ENCODE data around the gene CLPSL2. TPM values are rescaled to one million over a fixed set of nuclear protein-coding genes. Genes with fewer than 3 reads are reported as not detected.

The CLPSL2 gene
- total and polyA plus RNA-seq, 10 of the 15 experiments (the other 5 are each of a cell fraction or from before 2014, with no cell fraction given) = 0.32 to 1.3 TPM; not detected in 8

DNA sequence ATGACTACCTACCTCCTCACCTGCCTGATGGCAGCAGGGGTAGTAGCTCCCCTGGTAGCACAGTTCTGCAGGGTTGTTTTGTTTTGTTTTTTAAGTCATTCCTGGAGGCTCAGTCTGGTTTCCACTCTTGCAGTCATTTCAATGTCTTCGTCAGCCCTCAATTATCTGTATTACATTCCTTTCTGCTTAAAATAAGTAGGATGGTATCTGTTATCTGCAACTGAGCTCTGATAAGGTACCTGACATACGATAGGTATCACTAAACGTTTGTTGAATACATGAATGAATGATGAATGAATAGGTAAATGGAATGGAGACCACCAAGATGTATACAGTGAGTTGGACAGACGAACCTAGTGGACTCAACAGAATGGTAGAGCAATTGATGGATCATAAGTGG is 7.2 kb upstream of the CLPSL2 start (continued):
- TF ChIP-seq, protein P1, sequence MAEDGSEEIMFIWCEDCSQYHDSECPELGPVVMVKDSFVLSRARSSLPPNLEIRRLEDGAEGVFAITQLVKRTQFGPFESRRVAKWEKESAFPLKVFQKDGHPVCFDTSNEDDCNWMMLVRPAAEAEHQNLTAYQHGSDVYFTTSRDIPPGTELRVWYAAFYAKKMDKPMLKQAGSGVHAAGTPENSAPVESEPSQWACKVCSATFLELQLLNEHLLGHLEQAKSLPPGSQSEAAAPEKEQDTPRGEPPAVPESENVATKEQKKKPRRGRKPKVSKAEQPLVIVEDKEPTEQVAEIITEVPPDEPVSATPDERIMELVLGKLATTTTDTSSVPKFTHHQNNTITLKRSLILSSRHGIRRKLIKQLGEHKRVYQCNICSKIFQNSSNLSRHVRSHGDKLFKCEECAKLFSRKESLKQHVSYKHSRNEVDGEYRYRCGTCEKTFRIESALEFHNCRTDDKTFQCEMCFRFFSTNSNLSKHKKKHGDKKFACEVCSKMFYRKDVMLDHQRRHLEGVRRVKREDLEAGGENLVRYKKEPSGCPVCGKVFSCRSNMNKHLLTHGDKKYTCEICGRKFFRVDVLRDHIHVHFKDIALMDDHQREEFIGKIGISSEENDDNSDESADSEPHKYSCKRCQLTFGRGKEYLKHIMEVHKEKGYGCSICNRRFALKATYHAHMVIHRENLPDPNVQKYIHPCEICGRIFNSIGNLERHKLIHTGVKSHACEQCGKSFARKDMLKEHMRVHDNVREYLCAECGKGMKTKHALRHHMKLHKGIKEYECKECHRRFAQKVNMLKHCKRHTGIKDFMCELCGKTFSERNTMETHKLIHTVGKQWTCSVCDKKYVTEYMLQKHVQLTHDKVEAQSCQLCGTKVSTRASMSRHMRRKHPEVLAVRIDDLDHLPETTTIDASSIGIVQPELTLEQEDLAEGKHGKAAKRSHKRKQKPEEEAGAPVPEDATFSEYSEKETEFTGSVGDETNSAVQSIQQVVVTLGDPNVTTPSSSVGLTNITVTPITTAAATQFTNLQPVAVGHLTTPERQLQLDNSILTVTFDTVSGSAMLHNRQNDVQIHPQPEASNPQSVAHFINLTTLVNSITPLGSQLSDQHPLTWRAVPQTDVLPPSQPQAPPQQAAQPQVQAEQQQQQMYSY (CRISPR knock-in tag; IDR thresholded peaks at IDR 0.05) = no peak
- TF ChIP-seq MYB (IDR thresholded peaks at IDR 0.05; ENCODE audit: borderline replicate concordance, low read depth, low read length) (no peak), REST (IDR thresholded peaks at IDR 0.05; ENCODE audit: low read depth, low read length) (no peak), SP1 (IDR thresholded peaks at IDR 0.05; ENCODE audit: low read depth, low read length) (no peak), ZNF274 (IDR thresholded peaks at IDR 0.05; ENCODE audit: insufficient read depth, insufficient read length) (no peak), RFX5 (IDR thresholded peaks at IDR 0.05; ENCODE audit: low read depth, low read length) (no peak)
- TF ChIP-seq, protein P2, sequence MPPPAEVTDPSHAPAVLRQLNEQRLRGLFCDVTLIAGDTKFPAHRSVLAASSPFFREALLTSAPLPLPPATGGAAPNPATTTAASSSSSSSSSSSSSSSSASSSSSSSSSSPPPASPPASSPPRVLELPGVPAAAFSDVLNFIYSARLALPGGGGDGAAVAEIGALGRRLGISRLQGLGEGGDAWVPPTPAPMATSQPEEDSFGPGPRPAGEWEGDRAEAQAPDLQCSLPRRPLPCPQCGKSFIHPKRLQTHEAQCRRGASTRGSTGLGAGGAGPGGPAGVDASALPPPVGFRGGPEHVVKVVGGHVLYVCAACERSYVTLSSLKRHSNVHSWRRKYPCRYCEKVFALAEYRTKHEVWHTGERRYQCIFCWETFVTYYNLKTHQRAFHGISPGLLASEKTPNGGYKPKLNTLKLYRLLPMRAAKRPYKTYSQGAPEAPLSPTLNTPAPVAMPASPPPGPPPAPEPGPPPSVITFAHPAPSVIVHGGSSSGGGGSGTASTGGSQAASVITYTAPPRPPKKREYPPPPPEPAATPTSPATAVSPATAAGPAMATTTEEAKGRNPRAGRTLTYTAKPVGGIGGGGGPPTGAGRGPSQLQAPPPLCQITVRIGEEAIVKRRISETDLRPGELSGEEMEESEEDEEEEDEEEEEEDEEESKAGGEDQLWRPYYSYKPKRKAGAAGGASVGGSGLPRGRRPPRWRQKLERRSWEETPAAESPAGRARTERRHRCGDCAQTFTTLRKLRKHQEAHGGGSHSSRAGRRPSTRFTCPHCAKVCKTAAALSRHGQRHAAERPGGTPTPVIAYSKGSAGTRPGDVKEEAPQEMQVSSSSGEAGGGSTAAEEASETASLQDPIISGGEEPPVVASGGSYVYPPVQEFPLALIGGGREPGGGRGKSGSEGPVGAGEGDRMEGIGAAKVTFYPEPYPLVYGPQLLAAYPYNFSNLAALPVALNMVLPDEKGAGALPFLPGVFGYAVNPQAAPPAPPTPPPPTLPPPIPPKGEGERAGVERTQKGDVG (CRISPR knock-in tag; IDR thresholded peaks at IDR 0.05) = no peak
